Epithelial cell of esophagus (primary cell): Measurements from ENCODE around the gene RASA1.

Experiments used
- DNase-seq: peaks from one replicate; pipeline ENCODE4 v3.0.0; 2010; ENCODE audit warnings: low read depth
- H3K4me3 ChIP-seq: 2 replicates; pipeline ENCODE4 v1.5.1; 2011; ENCODE audit warnings: mild to moderate bottlenecking, low read length, control low read depth
- CTCF ChIP-seq: IDR thresholded peaks from 2 replicates; pipeline ENCODE4 v1.5.1; 2011; ENCODE audit warnings: low read depth, mild to moderate bottlenecking, low read length, control low read depth, inconsistent platforms; ENCODE audit not compliant: insufficient read depth; ENCODE audit errors: missing control alignments

RASA1 gene

GRCh38 chr5:87398981-87399614, 131.4 kb downstream of the RASA1 start:
- peak; percentile 27 for DNase-seq
- no peak for TF ChIP-seq CTCF
- no peak overlapping the region for H3K4me3 ChIP-seq

- TF ChIP-seq CTCF = no peak
- DNase-seq = no peak
- H3K4me3 ChIP-seq = no peak overlapping the region
Observed at GRCh38 chr5:87399720-87400119, 132.0 kb downstream of the RASA1 start.

- peak; percentile 37 for TF ChIP-seq CTCF
- DNase-seq = peak; percentile 40
- H3K4me3 ChIP-seq = no peak overlapping the region
Observed at GRCh38 chr5:87400305-87400899, 132.7 kb downstream of the RASA1 start.

DNA sequence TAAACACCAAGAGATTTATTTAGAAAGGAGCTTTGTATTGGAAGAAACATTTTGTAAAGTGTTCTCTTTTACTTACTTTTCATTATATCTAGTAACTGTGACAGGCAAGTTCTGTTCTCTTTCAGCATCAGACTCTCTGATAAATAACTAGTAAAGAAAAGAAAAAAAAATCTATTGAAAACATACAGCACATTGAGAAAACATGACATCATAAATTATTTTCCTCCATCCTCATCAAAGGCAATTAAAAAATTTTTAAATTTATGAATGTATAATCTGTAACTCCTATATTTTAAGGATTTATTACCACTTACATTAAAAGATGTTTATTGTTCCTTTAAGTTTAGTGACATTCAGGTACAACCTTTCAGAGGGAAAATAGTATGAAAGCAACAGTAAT, 133.9 kb downstream of the RASA1 start:
- DNase-seq = no peak
- no peak overlapping the region for H3K4me3 ChIP-seq
- no peak for TF ChIP-seq CTCF

DNA sequence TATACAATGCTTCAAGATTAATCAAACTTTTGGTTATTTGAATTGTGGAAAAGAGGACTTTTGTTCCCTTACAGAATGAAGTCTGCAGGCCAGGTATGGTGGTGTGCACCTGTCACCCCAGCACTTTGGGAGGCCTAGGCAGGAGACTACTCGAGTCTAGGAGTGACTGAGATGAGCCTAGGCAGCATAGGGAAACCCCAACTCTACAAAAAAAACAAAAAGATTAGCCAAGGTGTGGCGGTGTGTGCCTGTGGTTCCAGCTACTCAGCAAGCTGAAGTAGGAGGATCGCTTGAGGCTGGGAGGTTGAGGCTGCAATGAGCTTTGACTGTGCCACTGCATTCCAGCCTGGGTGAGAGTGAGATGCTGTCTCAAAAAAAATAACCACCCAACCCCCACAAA, 135.7 kb downstream of the RASA1 start:
- no peak overlapping the region for H3K4me3 ChIP-seq
- no peak for DNase-seq
- TF ChIP-seq CTCF = no peak

DNA sequence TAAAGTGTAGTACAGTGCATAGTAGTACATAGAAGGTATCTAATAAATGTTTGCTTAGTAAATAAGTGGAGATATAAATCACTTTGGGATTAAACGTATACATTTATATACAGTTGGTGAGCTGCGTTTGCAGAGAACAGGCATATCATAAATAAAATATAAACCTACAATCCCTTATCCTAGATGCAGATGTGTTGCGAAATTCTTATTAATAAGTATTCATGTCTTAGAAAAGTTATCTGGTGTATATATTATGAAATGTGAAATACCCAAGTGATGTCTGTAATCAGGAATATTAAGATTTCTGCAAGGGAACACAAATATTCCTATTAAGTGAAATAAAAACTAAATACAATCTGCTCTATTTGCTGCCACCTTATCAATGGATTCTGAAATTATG, 136.2 kb downstream of the RASA1 start:
- H3K4me3 ChIP-seq = no peak overlapping the region
- no peak for DNase-seq
- no peak for TF ChIP-seq CTCF

- no peak for TF ChIP-seq CTCF
- DNase-seq = no peak
Observed at GRCh38 chr5:87404359-87404758, 136.7 kb downstream of the RASA1 start.

More at GRCh38 chr5:87404359-87404758, 136.7 kb downstream of the RASA1 start:
- no peak overlapping the region for H3K4me3 ChIP-seq
